Lung (tissue), 16 donors: ENCODE measurements around the gene HPS5. TPM values are rescaled to one million over a fixed set of nuclear protein-coding genes. Genes with fewer than 3 reads are reported as not detected.

Source experiments
- ATAC-seq: fragments of 200-7000 bp; cut with Tn5 transposase; one replicate; pipeline ENCODE4 v1.9.1; 2020; ENCODE audit warnings: moderate number of reproducible peaks; ENCODE audit not compliant: insufficient read depth, low FRiP score
- DNase-seq, 3 donors: peaks; one replicate each; pipeline ENCODE4 v3.0.0-alpha.2; 2013 to 2017
- H3K27ac ChIP-seq, 2 donors: one replicate each; pipeline ENCODE4 v1.5.1; 2013; ENCODE audit warnings: mild to moderate bottlenecking in 2 of 2, moderate library complexity in 2 of 2, control low read depth in 1 of 2, inconsistent platforms in 1 of 2, low read depth in 1 of 2, low read length in 1 of 2
- H3K27me3 ChIP-seq, 3 donors: one replicate each; pipeline ENCODE4 v1.5.1; 2013; ENCODE audit warnings: low read length in 2 of 3; ENCODE audit not compliant: control insufficient read depth in 3 of 3, insufficient read depth in 3 of 3
- H3K36me3 ChIP-seq, 4 donors: one replicate each; pipeline ENCODE4 v1.5.1; 2013; ENCODE audit warnings: low read length in 4 of 4, mild to moderate bottlenecking in 1 of 4, moderate library complexity in 1 of 4; ENCODE audit not compliant: control insufficient read depth in 4 of 4, insufficient read depth in 4 of 4
- H3K4me1 ChIP-seq, 5 donors: one replicate each; pipeline ENCODE4 v1.5.1; 2013; ENCODE audit warnings: low read length in 5 of 5, mild to moderate bottlenecking in 2 of 5, moderate library complexity in 1 of 5; ENCODE audit not compliant: control insufficient read depth in 5 of 5, insufficient read depth in 5 of 5
- H3K4me3 ChIP-seq: one replicate; pipeline ENCODE4 v1.5.1; 2013; ENCODE audit warnings: mild to moderate bottlenecking, control low read depth, moderate library complexity
- H3K9ac ChIP-seq, 2 donors: one replicate each; pipeline ENCODE4 v1.5.1; 2013; ENCODE audit warnings: low read length in 2 of 2, control low read depth in 1 of 2; ENCODE audit not compliant: insufficient read depth in 1 of 2
- H3K9me3 ChIP-seq, 4 donors: one replicate each; pipeline ENCODE4 v1.5.1; 2013; ENCODE audit warnings: low read length in 3 of 4, mild to moderate bottlenecking in 1 of 4, moderate library complexity in 1 of 4; ENCODE audit not compliant: control insufficient read depth in 4 of 4, insufficient read depth in 3 of 4
- WGBS, 2 donors: extraction: QIAGEN DNeasy Blood & Tissue Kit; methylation state at CpG; one replicate each; pipeline ENCODE4 v1.1.7; 2013; 5-methylcytosine and 5-hydroxymethylcytosine counted together
- long read RNA-seq, 5 donors: transcript quantifications; one replicate each; lab custom pipeline, GENCODE V29; 2026
- polyA plus RNA-seq, 2 donors: library from polyadenylated mRNA; stranded (reverse); fragments of 200-250 nt; gene quantifications; one replicate each; pipeline ENCODE4 v1.2.1, GENCODE V29; 2013
- total RNA-seq, 2 donors: library from RNA; depleted of rRNA in 1 of 2; stranded (reverse); fragments of >200 nt in 1 of 2; gene quantifications; one replicate each; pipeline ENCODE4 v1.2.1, GENCODE V29; 2014 to 2021
- TF ChIP-seq, protein P1 (sequence below): IDR thresholded peaks from 2 replicates; pipeline ENCODE4 v1.5.1; 2012; ENCODE audit warnings: mild to moderate bottlenecking; ENCODE audit errors: control extremely low read depth, extremely low read depth
- donor health status: control.
- donor health status: control.
- donor health status: Bipolar disorder and iron deficiency.
- donor health status: healthy.
- donor health status: DM: yes; HTN: yes; CAD: no.

The HPS5 gene
- total RNA-seq (10 to 100 TPM; 23.9 to 36.2 TPM), polyA plus RNA-seq (10 to 100 TPM in 1 of 2 donors, 1 to 10 TPM in 1; 8.9 to 16.7 TPM)
- long read RNA-seq, donor 1, full-length matches to known transcripts, result 1 of 22 reads
- long read RNA-seq, donor 1, partial matches to known transcripts, result 6 of 22 reads
- long read RNA-seq, donor 1, other reads (novel, unspliced or antisense), result 15 of 22 reads
- long read RNA-seq, donor 2, result 0 reads
- long read RNA-seq, donor 3, partial matches to known transcripts, result 272 of 331 reads
- long read RNA-seq, donor 3, other reads (novel, unspliced or antisense), result 59 of 331 reads
- long read RNA-seq, donor 4, result 0 reads
- long read RNA-seq, donor 5, result 0 reads

- H3K4me1 ChIP-seq, result peaks cover 4 to 35% (median 17%) of the 10 kb centered on the region in 5 donors
- no peaks in the 10 kb centered on the region for H3K9me3 ChIP-seq
- 0% methylated on average over 61 of the region's 61 CpGs for WGBS, 2 donors
- peak within 1 kb of the TSS; percentile 88 to 96 for H3K9ac ChIP-seq
- H3K4me3 ChIP-seq, result peak within 1 kb of the TSS; percentile 74
- H3K27ac ChIP-seq, result peak within 1 kb of the TSS; percentile 94 to 98
- peak; percentile 97 to 99 (median 99) for DNase-seq
- H3K36me3 ChIP-seq, result peaks cover 2 to 8% (median 5%) of the 10 kb centered on the region in 4 donors
- TF ChIP-seq, protein P1, sequence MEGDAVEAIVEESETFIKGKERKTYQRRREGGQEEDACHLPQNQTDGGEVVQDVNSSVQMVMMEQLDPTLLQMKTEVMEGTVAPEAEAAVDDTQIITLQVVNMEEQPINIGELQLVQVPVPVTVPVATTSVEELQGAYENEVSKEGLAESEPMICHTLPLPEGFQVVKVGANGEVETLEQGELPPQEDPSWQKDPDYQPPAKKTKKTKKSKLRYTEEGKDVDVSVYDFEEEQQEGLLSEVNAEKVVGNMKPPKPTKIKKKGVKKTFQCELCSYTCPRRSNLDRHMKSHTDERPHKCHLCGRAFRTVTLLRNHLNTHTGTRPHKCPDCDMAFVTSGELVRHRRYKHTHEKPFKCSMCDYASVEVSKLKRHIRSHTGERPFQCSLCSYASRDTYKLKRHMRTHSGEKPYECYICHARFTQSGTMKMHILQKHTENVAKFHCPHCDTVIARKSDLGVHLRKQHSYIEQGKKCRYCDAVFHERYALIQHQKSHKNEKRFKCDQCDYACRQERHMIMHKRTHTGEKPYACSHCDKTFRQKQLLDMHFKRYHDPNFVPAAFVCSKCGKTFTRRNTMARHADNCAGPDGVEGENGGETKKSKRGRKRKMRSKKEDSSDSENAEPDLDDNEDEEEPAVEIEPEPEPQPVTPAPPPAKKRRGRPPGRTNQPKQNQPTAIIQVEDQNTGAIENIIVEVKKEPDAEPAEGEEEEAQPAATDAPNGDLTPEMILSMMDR, result no peak
- ATAC-seq, result peak; percentile 98
- no peaks in the 10 kb centered on the region for H3K27me3 ChIP-seq
Observed at GRCh38 chr11:18321969-18322711, at the start of gene HPS5, which contains the start of gene GTF2H1. TSS of gene HPS5 (minus strand) at chr11:18322140. CDS start at chr11:18317858, 4,282 bp downstream. TSS of gene GTF2H1 (plus strand) at chr11:18322567. CDS start at chr11:18333075, 10,508 bp downstream.

DNA sequence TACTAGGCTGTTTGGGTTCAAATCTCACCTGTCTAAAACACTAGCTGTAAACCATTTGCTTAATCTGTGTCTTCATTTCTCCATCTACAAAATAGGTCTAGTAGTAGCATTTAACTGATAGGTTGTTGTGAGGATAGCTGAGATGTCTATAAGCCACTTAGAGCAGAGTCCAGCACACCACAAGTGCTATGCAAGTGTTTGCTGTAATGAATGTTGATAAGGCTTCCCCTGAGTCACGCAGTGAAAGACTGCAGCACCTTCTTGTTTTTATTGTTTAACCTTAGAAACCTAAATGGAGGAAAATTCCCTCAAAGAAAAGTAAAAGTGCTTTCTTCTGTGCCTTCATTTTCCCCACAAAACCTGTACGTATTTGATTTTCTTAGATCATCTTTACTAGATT, 49.3 kb upstream of the HPS5 start:
- WGBS, 2 donors, result 80 to 88% methylated on average over 2 of the region's 2 CpGs
- ATAC-seq, result no peak
- Histone ChIP-seq H3K4me1 (no peaks in the 10 kb centered on the region), H3K36me3 (peaks cover 0 to 3% (median under 1%) of the 10 kb centered on the region in 4 donors), H3K27me3 (no peaks in the 10 kb centered on the region), H3K4me3 (no peak overlapping the region), H3K9ac (no peak overlapping the region), H3K9me3 (no peaks in the 10 kb centered on the region), H3K27ac (no peak overlapping the region)
- TF ChIP-seq, protein P1, result no peak
- no peak for DNase-seq

DNA sequence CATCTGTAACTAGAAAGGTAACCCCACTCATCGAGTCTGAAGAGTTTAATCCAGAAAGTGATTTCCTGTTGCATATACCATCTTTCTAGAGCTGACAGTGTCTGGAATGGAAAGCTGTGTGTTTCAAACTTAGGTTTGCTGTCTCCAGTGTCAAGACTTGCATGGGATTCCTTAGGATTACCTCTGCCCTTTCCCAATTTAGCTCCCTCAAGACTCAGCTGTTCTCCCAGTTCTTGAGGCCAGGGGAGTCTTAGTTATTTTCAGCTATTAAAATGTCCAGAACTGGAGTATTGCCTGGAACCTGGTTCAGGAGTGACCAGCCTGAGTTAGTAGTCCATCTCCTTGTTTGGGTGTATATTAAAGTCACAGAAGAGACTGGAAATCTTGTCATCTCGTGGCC, 47.5 kb upstream of the HPS5 start:
- 61 to 63% methylated on average over 2 of the region's 2 CpGs for WGBS, 2 donors

More for the DNA sequence above, 47.5 kb upstream of the HPS5 start:
- Histone ChIP-seq H3K4me1 (no peaks in the 10 kb centered on the region), H3K4me3 (no peak overlapping the region), H3K27ac (no peak overlapping the region), H3K27me3 (no peaks in the 10 kb centered on the region), H3K36me3 (peaks cover 6 to 14% (median 10%) of the 10 kb centered on the region in 4 donors), H3K9ac (no peak overlapping the region), H3K9me3 (peaks cover 0 to 2% (median 0%) of the 10 kb centered on the region in 4 donors)
- DNase-seq, result no peak
- TF ChIP-seq, protein P1, result no peak
- ATAC-seq, result no peak
